ENCODE data around the gene TAX1BP3.

The TAX1BP3 gene

GRCh38 chr17:3626831-3627768 lies 41.3 kb downstream of the TAX1BP3 start:
- no peak for DNase-seq (ENCODE audit: low read depth)

DNA sequence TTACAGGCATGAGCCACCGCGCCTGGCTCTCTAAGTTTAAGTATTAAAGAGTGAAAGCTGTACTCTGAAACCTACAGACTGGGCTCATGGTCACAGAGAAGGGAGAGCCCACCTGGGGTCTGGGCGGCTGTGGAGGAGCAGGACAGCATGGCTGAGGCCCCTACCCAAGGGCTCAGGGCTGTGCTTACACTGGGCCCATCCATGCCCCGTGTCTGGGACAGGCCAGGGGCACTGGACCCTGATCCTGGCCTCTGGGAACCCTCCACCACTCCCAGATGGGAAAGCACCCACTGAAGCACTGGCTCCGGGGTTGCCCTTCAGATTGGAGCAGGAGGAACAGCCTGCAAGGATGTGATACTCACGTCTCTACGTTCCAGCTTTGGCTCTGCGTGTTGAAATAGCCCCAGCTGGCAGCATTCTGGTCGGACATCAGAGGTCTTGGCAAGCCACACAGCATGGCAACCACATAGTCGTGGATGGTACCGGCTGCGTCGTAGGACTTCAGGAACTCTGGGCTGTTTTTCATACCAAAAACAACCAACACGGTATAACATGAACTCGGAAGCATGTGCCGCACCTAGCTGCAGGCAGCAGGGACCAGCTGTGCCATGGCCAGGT lies 45.3 kb downstream of the TAX1BP3 start:
- DNase-seq (ENCODE audit: low read depth): no peak

DNA sequence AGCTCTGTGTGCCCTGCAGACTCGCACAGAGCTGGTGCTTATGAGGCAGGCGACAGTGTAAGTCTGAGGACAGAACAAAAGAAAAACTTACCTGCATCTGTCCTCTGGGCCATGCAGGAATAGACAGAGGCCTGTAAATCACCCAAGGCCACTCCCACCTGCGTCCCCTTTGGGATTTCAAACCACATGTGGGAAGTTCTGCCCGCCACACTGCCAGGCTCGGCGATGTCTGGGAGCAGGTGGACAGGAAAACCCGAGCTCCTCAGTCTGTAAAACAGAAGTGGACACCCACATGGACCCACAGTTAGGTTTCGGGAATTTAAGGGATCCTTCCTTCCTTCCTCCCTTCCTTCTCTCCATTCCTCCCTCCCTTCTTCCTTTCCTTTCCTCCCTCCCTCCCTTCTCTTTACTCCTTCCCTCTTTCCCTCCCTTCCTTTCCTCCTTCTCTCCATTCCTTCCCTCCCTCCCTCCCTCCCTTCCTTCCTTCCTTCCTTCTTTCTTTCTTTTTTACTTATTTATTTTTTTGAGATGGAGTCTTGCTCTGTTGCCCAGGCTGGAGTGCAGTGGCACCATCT lies 47.1 kb downstream of the TAX1BP3 start:
- no peak for DNase-seq (ENCODE audit: low read depth)

- DNase-seq (ENCODE audit: low read depth): no peak
Observed at GRCh38 chr17:3615160-3615870, 53.1 kb downstream of the TAX1BP3 start.

GRCh38 chr17:3613124-3613523 lies 55.3 kb downstream of the TAX1BP3 start:
- DNase-seq (ENCODE audit: low read depth): no peak

All from stimulated activated CD8-positive, alpha-beta memory T cell treated with anti-CD3 and anti-CD28 coated beads, Interleukin-7, amount 100 ng/mL, for 24 hours (primary cell).